DND-41 (cell line): ENCODE data around the gene HEXIM1.

Experiments
- ATAC-seq: fragments of 200-7000 bp; cut with Tn5 transposase; 3 replicates; pipeline ENCODE4 v1.9.1; 2021; ENCODE audit warnings: low read depth; ENCODE audit not compliant: insufficient read depth
- DNase-seq: peaks from one replicate; pipeline ENCODE4 v3.0.0-alpha.2; 2020
- H2AFZ ChIP-seq: 2 replicates; pipeline ENCODE4 v1.6.0; 2012; ENCODE audit warnings: low read depth, low read length
- H3K27ac ChIP-seq: 2 replicates; pipeline ENCODE4 v1.5.1; 2012; ENCODE audit warnings: low read length, inconsistent platforms
- H3K27me3 ChIP-seq: fragments of 200-600 bp; sonication (generic); 2 replicates; pipeline ENCODE4 v1.6.0; 2012; ENCODE audit warnings: low read length, mild to moderate bottlenecking, inconsistent platforms; ENCODE audit not compliant: insufficient read depth, poor library complexity
- H3K36me3 ChIP-seq: 2 replicates; pipeline ENCODE4 v1.5.1; 2012; ENCODE audit warnings: low read length, inconsistent platforms; ENCODE audit not compliant: insufficient read depth
- H3K4me1 ChIP-seq: 2 replicates; pipeline ENCODE4 v1.5.1; 2012; ENCODE audit warnings: mild to moderate bottlenecking, low read length; ENCODE audit not compliant: insufficient read depth
- H3K4me2 ChIP-seq: 2 replicates; pipeline ENCODE4 v1.6.0; 2012; ENCODE audit warnings: mild to moderate bottlenecking, moderate library complexity, low read length, inconsistent platforms; ENCODE audit not compliant: insufficient read depth
- H3K4me3 ChIP-seq, 2 experiments: fragments of 200-600 bp in 1 of 2; shearing (Covaris generic) in 1 of 2; 2 replicates each; pipeline ENCODE4 v1.5.1; 2012 to 2016; ENCODE audit warnings: inconsistent platforms in 2 of 2, low read length in 2 of 2, mild to moderate bottlenecking in 2 of 2, low read depth in 1 of 2, moderate library complexity in 1 of 2
- H3K79me2 ChIP-seq: 2 replicates; pipeline ENCODE4 v1.6.0; 2012; ENCODE audit warnings: low read length, inconsistent platforms; ENCODE audit not compliant: insufficient read depth
- H3K9ac ChIP-seq: 2 replicates; pipeline ENCODE4 v1.6.0; 2012; ENCODE audit warnings: low read depth, mild to moderate bottlenecking, inconsistent platforms, low read length, moderate library complexity
- H3K9me3 ChIP-seq: 2 replicates; pipeline ENCODE4 v1.5.1; 2012; ENCODE audit warnings: low read length, moderate library complexity, mild to moderate bottlenecking, inconsistent platforms; ENCODE audit not compliant: insufficient read depth, severe bottlenecking
- H4K20me1 ChIP-seq: 2 replicates; pipeline ENCODE4 v1.6.0; 2012; ENCODE audit warnings: low read length; ENCODE audit not compliant: insufficient read depth
- EZH2 ChIP-seq: IDR thresholded peaks from 3 replicates; pipeline ENCODE4 v1.6.1; 2012; ENCODE audit warnings: borderline replicate concordance, low read depth, mild to moderate bottlenecking, moderate library complexity, low read length, inconsistent platforms; ENCODE audit not compliant: severe bottlenecking
- TF ChIP-seq, protein P1 (sequence below): IDR thresholded peaks from 2 replicates; pipeline ENCODE4 v1.5.1; 2012; ENCODE audit warnings: borderline replicate concordance, low read length, moderate library complexity, mild to moderate bottlenecking; ENCODE audit not compliant: poor library complexity, severe bottlenecking; ENCODE audit errors: extremely low read depth

The HEXIM1 gene

DNA sequence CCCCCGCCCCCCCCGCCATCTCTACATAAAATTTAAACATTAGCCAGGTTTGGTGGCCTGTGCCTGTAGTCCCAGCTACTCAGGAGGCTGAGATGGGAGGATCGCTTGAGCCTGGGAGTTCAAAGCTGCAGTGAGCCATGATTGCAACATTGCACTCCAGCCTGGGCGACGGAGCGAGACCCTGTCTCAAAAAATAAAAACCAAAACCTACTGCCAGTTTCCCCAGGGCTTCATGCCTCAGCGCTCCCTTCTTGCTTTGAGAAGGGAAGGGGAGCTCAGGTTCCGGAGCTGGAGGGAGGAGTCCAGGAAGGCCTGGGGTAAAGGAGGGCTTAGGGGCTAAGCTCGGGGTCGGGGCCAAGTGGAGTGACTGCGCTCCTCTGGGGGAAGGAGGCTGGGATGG is 36.4 kb upstream of the HEXIM1 start:
- Histone ChIP-seq H3K79me2 (no peaks in the 10 kb centered on the region), H3K9ac (no peak overlapping the region), H2AFZ (no peak overlapping the region), H3K27me3 (no peaks in the 10 kb centered on the region), H4K20me1 (peaks cover 20% of the 10 kb centered on the region; the same call in 1 of the 2 replicates), H3K36me3 (peaks cover 23% of the 10 kb centered on the region), H3K4me3 (no peak overlapping the region), H3K9me3 (no peaks in the 10 kb centered on the region), H3K4me1 (no peaks in the 10 kb centered on the region), H3K27ac (no peak overlapping the region), H3K4me2 (no peak overlapping the region)
- no peak for DNase-seq
- no peak for ATAC-seq
- TF ChIP-seq, protein P1, sequence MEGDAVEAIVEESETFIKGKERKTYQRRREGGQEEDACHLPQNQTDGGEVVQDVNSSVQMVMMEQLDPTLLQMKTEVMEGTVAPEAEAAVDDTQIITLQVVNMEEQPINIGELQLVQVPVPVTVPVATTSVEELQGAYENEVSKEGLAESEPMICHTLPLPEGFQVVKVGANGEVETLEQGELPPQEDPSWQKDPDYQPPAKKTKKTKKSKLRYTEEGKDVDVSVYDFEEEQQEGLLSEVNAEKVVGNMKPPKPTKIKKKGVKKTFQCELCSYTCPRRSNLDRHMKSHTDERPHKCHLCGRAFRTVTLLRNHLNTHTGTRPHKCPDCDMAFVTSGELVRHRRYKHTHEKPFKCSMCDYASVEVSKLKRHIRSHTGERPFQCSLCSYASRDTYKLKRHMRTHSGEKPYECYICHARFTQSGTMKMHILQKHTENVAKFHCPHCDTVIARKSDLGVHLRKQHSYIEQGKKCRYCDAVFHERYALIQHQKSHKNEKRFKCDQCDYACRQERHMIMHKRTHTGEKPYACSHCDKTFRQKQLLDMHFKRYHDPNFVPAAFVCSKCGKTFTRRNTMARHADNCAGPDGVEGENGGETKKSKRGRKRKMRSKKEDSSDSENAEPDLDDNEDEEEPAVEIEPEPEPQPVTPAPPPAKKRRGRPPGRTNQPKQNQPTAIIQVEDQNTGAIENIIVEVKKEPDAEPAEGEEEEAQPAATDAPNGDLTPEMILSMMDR, result no peak
- no peak for TF ChIP-seq EZH2

DNA sequence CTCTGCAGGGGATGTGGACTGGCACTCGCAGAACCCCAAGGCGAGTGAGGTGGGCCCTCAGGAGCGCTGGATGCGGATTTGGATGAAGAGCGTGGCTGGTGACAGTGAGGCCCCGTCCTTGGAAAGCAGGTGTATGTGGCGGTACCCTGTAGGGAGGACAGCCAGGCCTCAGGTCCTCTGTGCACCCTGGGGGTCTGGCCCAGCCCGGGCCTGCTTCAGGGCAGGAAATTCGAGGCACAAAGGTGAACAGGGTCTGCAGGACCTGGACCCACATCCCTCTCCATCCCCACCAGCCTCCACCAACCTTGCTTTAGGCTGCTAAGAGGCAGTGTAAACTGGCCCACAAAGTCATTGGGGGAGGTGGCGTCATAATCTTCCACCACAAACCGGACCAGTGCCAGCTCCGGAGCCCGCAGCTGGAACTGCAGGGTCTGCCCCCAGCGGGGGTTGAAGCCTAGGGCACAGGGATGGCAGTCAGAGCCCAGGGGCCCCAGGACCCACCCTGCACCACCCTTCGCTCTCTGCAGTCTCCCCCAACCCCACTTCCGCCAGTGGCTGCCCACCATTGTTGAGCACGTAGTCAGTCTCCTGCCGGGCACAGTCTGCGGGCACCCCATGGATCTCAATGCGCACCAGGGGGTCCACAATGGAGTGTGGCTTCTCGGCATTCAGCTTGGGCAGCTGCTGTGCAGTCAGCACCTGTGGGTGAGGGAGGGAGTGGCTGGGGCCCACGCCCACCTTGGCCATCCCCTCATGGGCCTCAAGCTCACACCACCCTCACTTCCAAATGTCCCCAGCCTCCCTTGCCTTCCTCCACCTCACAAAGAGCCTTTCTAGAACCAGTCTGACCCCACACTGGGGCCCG is 35.5 kb upstream of the HEXIM1 start:
- Histone ChIP-seq H3K4me3 (no peak overlapping the region), H3K36me3 (peaks cover 13% of the 10 kb centered on the region), H2AFZ (no peak overlapping the region), H3K4me1 (no peaks in the 10 kb centered on the region), H3K9ac (no peak overlapping the region), H3K27ac (no peak overlapping the region), H4K20me1 (peaks cover 14% of the 10 kb centered on the region), H3K9me3 (no peaks in the 10 kb centered on the region), H3K79me2 (no peaks in the 10 kb centered on the region), H3K4me2 (no peak overlapping the region), H3K27me3 (no peaks in the 10 kb centered on the region)
- TF ChIP-seq, protein P1, result no peak
- TF ChIP-seq EZH2, result no peak
- ATAC-seq, result no peak
- DNase-seq, result no peak

DNA sequence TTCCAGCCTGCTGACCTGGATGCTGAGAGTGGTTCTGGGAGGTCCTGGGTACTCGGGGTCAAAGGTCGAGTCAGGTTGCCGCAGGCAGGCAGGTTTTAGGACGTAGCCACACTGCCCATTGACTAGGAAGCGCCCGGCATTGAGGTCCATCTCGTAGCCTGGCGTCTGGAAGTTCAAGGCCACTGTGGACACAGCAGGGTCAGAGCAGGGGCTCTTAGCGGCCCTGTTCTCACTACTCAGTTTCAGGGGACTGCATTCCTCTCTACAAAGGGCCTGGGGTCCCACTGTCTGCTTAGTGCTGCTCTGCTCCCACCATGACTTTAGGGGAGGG is 34.9 kb upstream of the HEXIM1 start:
- Histone ChIP-seq H2AFZ (no peak overlapping the region), H3K4me3 (no peak overlapping the region), H3K27ac (no peak overlapping the region), H3K36me3 (peaks cover 7% of the 10 kb centered on the region), H3K4me2 (no peak overlapping the region), H3K9me3 (no peaks in the 10 kb centered on the region), H3K79me2 (no peaks in the 10 kb centered on the region), H3K9ac (no peak overlapping the region), H3K4me1 (no peaks in the 10 kb centered on the region), H3K27me3 (no peaks in the 10 kb centered on the region), H4K20me1 (peaks cover 8% of the 10 kb centered on the region)
- TF ChIP-seq, protein P1, result no peak
- no peak for TF ChIP-seq EZH2
- ATAC-seq (no peak), DNase-seq (no peak)
